Measurements from ENCODE around the gene AEBP1. TPM values are rescaled to one million over a fixed set of nuclear protein-coding genes. Genes with fewer than 3 reads are reported as not detected.

The AEBP1 gene
- total RNA-seq, 1 donor from 2014 or later: 3.4 TPM

GRCh38 chr7:44066494-44067063, 37.6 kb upstream of the AEBP1 start:
- DNase-seq: no peak

- no peak for DNase-seq
These were observed 36.8 kb upstream of the AEBP1 start for GRCh38 chr7:44067064-44067951.

GRCh38 chr7:44068054-44068453, 36.1 kb upstream of the AEBP1 start:
- DNase-seq: no peak

- DNase-seq: no peak
These were observed 32.3 kb upstream of the AEBP1 start for GRCh38 chr7:44071726-44072363.

GRCh38 chr7:44072364-44073231, 31.5 kb upstream of the AEBP1 start:
- DNase-seq: peak; percentile 20

- DNase-seq: peak; percentile 60
These were observed 30.3 kb upstream of the AEBP1 start for GRCh38 chr7:44073664-44074348.

GRCh38 chr7:44074349-44074695, 29.8 kb upstream of the AEBP1 start:
- DNase-seq: no peak

- DNase-seq: no peak
These were observed 28.7 kb upstream of the AEBP1 start for GRCh38 chr7:44075296-44076075.

- no peak for DNase-seq
These were observed 27.8 kb upstream of the AEBP1 start for GRCh38 chr7:44076101-44076895.

- DNase-seq: no peak
These were observed 27.1 kb upstream of the AEBP1 start for GRCh38 chr7:44077061-44077460.

- no peak for DNase-seq
These were observed 26.5 kb upstream of the AEBP1 start for GRCh38 chr7:44077681-44078091.

- DNase-seq: no peak
These were observed 25.6 kb upstream of the AEBP1 start for GRCh38 chr7:44078521-44078920.

GRCh38 chr7:44079331-44080021, 24.7 kb upstream of the AEBP1 start:
- no peak for DNase-seq

- no peak for DNase-seq
These were observed 24.0 kb upstream of the AEBP1 start for GRCh38 chr7:44080118-44080517.

GRCh38 chr7:44080686-44081265, 23.4 kb upstream of the AEBP1 start:
- DNase-seq: no peak

- DNase-seq: no peak
These were observed 22.8 kb upstream of the AEBP1 start for GRCh38 chr7:44081266-44081748.

GRCh38 chr7:44082541-44083207, 21.5 kb upstream of the AEBP1 start:
- peak; percentile 99 for DNase-seq

GRCh38 chr7:44083796-44084195, 20.3 kb upstream of the AEBP1 start:
- no peak for DNase-seq

Measured in occipital lobe (tissue), 2 donors.